IMR-90 (cell line): ENCODE measurements around the gene KMT2C.

Experiments used
- BHLHE40 ChIP-seq: fragments of 150-350 bp; IDR thresholded peaks from 2 replicates; pipeline ENCODE4 v1.6.1; 2016; ENCODE audit warnings: mild to moderate bottlenecking, low read depth, low read length
- RCOR1 ChIP-seq: IDR thresholded peaks from 2 replicates; pipeline ENCODE4 v1.6.1; 2012; ENCODE audit warnings: mild to moderate bottlenecking, low read length, improper control_type of control experiment; ENCODE audit not compliant: insufficient replicate concordance
- TF ChIP-seq, protein P1 (sequence below): fragments of 150-350 bp; IDR thresholded peaks from 2 replicates; pipeline ENCODE4 v1.6.1; 2017; ENCODE audit warnings: mild to moderate bottlenecking, antibody characterized with exemption, low read length, low read depth
- TF ChIP-seq, protein P2 (sequence below): conservative IDR thresholded peaks from 2 replicates; pipeline ENCODE4 v1.5.1; 2012; ENCODE audit warnings: mild to moderate bottlenecking, low read depth, low read length, improper control_type of control experiment

- TF ChIP-seq, protein P1, sequence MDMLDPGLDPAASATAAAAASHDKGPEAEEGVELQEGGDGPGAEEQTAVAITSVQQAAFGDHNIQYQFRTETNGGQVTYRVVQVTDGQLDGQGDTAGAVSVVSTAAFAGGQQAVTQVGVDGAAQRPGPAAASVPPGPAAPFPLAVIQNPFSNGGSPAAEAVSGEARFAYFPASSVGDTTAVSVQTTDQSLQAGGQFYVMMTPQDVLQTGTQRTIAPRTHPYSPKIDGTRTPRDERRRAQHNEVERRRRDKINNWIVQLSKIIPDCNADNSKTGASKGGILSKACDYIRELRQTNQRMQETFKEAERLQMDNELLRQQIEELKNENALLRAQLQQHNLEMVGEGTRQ: no peak
- TF ChIP-seq, protein P2, sequence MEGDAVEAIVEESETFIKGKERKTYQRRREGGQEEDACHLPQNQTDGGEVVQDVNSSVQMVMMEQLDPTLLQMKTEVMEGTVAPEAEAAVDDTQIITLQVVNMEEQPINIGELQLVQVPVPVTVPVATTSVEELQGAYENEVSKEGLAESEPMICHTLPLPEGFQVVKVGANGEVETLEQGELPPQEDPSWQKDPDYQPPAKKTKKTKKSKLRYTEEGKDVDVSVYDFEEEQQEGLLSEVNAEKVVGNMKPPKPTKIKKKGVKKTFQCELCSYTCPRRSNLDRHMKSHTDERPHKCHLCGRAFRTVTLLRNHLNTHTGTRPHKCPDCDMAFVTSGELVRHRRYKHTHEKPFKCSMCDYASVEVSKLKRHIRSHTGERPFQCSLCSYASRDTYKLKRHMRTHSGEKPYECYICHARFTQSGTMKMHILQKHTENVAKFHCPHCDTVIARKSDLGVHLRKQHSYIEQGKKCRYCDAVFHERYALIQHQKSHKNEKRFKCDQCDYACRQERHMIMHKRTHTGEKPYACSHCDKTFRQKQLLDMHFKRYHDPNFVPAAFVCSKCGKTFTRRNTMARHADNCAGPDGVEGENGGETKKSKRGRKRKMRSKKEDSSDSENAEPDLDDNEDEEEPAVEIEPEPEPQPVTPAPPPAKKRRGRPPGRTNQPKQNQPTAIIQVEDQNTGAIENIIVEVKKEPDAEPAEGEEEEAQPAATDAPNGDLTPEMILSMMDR: no peak
- no peak for TF ChIP-seq RCOR1
- no peak for TF ChIP-seq BHLHE40
These were observed 27.3 kb upstream of the KMT2C start for GRCh38 chr7:152462995-152463708.
